Measurements from ENCODE around the gene C16orf96. TPM values are rescaled to one million over a fixed set of nuclear protein-coding genes. Genes with fewer than 3 reads are reported as not detected.

The C16orf96 gene
- total RNA-seq, 4 donors from 2014 or later = 0.19 to 0.36 TPM; not detected in 2

DNA sequence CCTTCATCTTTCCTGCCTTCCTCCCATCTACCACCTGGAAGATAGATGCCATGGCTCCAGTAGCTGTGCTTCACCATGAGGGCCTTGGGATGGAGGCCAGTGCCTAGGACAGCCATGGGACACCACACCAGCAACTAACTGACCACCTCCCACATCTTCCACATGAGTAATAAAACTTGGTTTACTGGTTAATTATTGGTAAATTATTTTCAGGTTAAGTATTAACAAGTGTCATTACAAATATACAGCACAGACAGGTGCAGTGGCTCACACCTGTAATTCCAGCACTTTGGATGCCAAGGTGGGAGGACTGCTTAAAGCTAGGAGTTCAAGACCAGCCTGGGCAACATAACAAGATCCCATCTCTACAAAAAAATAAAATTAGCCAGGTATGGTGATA lies 31.6 kb upstream of the C16orf96 start:
- DNase-seq (ENCODE audit: low spot score) (no peak), ATAC-seq (ENCODE audit: low FRiP score) (no peak)
- TF ChIP-seq, protein P1, sequence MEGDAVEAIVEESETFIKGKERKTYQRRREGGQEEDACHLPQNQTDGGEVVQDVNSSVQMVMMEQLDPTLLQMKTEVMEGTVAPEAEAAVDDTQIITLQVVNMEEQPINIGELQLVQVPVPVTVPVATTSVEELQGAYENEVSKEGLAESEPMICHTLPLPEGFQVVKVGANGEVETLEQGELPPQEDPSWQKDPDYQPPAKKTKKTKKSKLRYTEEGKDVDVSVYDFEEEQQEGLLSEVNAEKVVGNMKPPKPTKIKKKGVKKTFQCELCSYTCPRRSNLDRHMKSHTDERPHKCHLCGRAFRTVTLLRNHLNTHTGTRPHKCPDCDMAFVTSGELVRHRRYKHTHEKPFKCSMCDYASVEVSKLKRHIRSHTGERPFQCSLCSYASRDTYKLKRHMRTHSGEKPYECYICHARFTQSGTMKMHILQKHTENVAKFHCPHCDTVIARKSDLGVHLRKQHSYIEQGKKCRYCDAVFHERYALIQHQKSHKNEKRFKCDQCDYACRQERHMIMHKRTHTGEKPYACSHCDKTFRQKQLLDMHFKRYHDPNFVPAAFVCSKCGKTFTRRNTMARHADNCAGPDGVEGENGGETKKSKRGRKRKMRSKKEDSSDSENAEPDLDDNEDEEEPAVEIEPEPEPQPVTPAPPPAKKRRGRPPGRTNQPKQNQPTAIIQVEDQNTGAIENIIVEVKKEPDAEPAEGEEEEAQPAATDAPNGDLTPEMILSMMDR (IDR thresholded peaks at IDR 0.05) = no peak

DNA sequence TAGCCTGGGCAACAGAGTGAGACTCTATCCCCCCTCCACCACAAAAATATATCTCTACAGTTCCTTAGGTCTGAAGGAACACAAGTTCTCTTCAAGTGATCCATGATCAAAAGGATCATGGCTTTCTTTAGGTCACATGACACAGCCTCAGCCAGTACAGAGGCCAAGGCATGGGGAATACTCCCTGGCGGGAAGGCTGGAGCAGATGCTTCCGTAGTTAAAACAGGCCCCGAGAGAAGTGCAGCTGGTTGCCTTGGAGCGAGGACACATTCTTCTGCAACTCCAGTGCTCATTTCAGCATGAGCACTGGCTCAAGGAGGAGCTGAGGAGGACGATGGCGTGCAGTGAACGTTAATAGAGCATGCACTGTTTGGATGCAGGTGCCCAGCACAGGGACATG lies 31.1 kb upstream of the C16orf96 start:
- DNase-seq (ENCODE audit: low spot score) (no peak), ATAC-seq (ENCODE audit: low FRiP score) (no peak)
- TF ChIP-seq, protein P1 (IDR thresholded peaks at IDR 0.05) = no peak

- TF ChIP-seq, protein P1 (IDR thresholded peaks at IDR 0.05) = no peak
- no peak for DNase-seq (ENCODE audit: low spot score)
- no peak for ATAC-seq (ENCODE audit: low FRiP score)
Measured at GRCh38 chr16:4525634-4526277, 30.4 kb upstream of the C16orf96 start.

- TF ChIP-seq, protein P1 (IDR thresholded peaks at IDR 0.05) = no peak
- ATAC-seq (ENCODE audit: low FRiP score) (peak; percentile 34), DNase-seq (ENCODE audit: low spot score) (no peak)
Measured at GRCh38 chr16:4529085-4530060, 26.8 kb upstream of the C16orf96 start.

DNA sequence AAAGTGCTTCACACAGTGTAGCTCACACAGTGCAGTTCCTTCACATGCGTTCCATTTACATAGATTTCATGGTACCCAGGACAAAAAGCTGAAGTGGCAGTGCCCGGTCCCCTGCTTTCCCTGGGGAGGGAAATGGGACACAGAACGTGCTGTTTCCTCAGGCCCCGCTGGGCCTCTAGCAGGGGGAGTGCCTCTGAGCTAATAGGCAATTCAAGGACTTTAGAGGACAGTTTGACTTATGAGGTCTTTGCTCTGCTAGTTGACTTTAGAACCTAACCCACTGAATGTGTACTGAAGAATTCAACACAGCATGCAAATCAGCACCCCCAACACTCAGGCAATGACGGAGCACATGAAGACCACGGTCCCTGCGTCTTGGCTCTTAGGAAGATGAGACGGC lies 24.3 kb upstream of the C16orf96 start:
- DNase-seq (ENCODE audit: low spot score) (no peak), ATAC-seq (ENCODE audit: low FRiP score) (no peak)
- TF ChIP-seq, protein P1 (IDR thresholded peaks at IDR 0.05) = no peak

GRCh38 chr16:4532238-4532637 lies 23.9 kb upstream of the C16orf96 start:
- TF ChIP-seq, protein P1 (IDR thresholded peaks at IDR 0.05) = no peak
- ATAC-seq (ENCODE audit: low FRiP score) (no peak), DNase-seq (ENCODE audit: low spot score) (no peak)
